Measurements from ENCODE around the gene ITGAE.

DNA sequence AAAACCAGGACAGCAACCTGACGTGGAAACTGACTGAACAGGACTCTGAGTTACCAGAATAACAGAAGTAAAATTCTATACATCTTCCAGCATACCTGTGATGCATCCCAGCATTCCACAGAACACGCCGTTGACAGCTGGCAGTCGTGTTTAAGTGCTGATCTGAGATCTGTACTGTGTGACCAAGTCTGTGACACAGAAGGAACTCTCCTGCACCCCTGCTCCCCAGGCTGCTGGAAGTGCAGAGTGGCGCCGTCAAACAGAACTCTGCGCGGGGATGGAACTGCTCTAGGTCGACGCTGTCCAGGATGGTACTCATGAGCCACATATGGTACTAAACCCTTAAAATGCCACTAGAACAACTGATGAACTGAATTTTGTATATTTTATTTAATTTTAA lies 804 bp upstream of the ITGAE start:
- TF ChIP-seq TAF1 (IDR thresholded peaks at IDR 0.05; ENCODE audit: low read depth, low read length) (no peak), POLR2AphosphoS5 (IDR thresholded peaks at IDR 0.05; ENCODE audit: low read depth, low read length) (no peak), POLR2A (IDR thresholded peaks at IDR 0.05; ENCODE audit: low read depth, low read length) (no peak), SPI1 (IDR thresholded peaks at IDR 0.05; ENCODE audit: low read depth, low read length) (no peak), PAX5 (IDR thresholded peaks at IDR 0.05; ENCODE audit: insufficient read depth, low read length, severe bottlenecking) (no peak), POU2F2 (IDR thresholded peaks at IDR 0.05; ENCODE audit: low read depth, low read length) (no peak)
